ENCODE results near the gene TAF11L2. TPM values are rescaled to one million over a fixed set of nuclear protein-coding genes. Genes with fewer than 3 reads are reported as not detected.
"Not testable (repeated sequence)": the region's sequence is repeated elsewhere in the genome, so short reads cannot be mapped to it uniquely, and the experiment has no call there.

Gene TAF11L2
- polyA plus RNA-seq, 1 donor (not counting 4 experiments of a cell fraction or from before 2014, with no cell fraction given) = not detected

DNA sequence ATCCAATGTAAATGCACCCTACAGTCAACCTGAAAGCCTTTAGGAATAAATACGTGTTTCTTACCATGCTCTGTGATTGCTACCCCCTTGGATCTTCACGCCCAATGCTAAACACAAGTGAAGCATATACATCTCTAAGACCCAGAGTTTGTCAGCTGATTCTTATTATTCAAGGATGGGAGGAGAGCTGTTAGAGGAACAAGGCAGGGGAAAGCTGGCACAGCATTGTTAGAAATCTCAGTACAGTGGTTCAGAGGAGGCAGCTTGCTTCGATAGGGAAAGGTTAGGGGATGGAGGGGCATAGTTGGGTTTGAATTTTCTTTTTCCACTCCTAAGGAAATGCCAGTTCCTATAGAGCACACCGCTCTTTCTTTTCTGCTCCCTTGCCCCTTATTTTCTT lies 16.7 kb upstream of the TAF11L2 start:
- Histone ChIP-seq H2AFZ (ENCODE audit: control insufficient read depth, low read length) (no peak overlapping the region), H3K4me1 (ENCODE audit: control insufficient read depth, extremely low read depth, insufficient read depth, low read length) (no peaks in the 10 kb centered on the region), H3K9ac (ENCODE audit: control insufficient read depth, extremely low read depth, insufficient read depth, low read length) (no peak overlapping the region), H3K9me3 (ENCODE audit: control insufficient read depth, low read depth, low read length) (no peaks in the 10 kb centered on the region), H4K20me1 (ENCODE audit: control insufficient read depth, extremely low read depth, insufficient read depth, low read length) (no peaks in the 10 kb centered on the region), H3K27me3 (ENCODE audit: control insufficient read depth, extremely low read depth, insufficient read depth, low read length) (no peaks in the 10 kb centered on the region), H3K79me2 (ENCODE audit: control insufficient read depth, insufficient read depth, low read length) (no peaks in the 10 kb centered on the region), H3K4me3 (ENCODE audit: control insufficient read depth in 2 of 3, extremely low read depth in 1 of 3, insufficient read depth in 2 of 3, low read depth in 1 of 3, low read length in 3 of 3) (no peak overlapping the region), H3K9me1 (ENCODE audit: control insufficient read depth, extremely low read depth, insufficient read depth, low read length) (no peaks in the 10 kb centered on the region), H3K36me3 (ENCODE audit: control insufficient read depth in 2 of 2, extremely low read depth in 1 of 2, insufficient read depth in 2 of 2, low read length in 2 of 2) (no peaks in the 10 kb centered on the region), H3K4me2 (ENCODE audit: control insufficient read depth, extremely low read depth, insufficient read depth, low read depth, low read length) (no peak overlapping the region), H3K27ac (ENCODE audit: control insufficient read depth, insufficient read depth, low read length) (no peak overlapping the region)
- dilution Hi-C loops (cut with MboI; ENCODE audit: extremely low pct_ligation_motif_present, low sequenced_read_pairs) = no loop called here
- FAIRE-seq (no peak), DNase-seq (ENCODE audit: low read depth, low spot score) (no peak)
- TF ChIP-seq EZH2 (IDR thresholded peaks at IDR 0.05; ENCODE audit: low read length) = no peak
- TF ChIP-seq, protein P1, sequence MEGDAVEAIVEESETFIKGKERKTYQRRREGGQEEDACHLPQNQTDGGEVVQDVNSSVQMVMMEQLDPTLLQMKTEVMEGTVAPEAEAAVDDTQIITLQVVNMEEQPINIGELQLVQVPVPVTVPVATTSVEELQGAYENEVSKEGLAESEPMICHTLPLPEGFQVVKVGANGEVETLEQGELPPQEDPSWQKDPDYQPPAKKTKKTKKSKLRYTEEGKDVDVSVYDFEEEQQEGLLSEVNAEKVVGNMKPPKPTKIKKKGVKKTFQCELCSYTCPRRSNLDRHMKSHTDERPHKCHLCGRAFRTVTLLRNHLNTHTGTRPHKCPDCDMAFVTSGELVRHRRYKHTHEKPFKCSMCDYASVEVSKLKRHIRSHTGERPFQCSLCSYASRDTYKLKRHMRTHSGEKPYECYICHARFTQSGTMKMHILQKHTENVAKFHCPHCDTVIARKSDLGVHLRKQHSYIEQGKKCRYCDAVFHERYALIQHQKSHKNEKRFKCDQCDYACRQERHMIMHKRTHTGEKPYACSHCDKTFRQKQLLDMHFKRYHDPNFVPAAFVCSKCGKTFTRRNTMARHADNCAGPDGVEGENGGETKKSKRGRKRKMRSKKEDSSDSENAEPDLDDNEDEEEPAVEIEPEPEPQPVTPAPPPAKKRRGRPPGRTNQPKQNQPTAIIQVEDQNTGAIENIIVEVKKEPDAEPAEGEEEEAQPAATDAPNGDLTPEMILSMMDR (optimal IDR thresholded peaks at IDR 0.05 in 1 of 3, IDR thresholded peaks at IDR 0.05 in 1 of 3, conservative IDR thresholded peaks at IDR 0.05 in 1 of 3; ENCODE audit: extremely low read depth in 1 of 3, insufficient read depth in 2 of 3, low read length in 3 of 3) = no peak

DNA sequence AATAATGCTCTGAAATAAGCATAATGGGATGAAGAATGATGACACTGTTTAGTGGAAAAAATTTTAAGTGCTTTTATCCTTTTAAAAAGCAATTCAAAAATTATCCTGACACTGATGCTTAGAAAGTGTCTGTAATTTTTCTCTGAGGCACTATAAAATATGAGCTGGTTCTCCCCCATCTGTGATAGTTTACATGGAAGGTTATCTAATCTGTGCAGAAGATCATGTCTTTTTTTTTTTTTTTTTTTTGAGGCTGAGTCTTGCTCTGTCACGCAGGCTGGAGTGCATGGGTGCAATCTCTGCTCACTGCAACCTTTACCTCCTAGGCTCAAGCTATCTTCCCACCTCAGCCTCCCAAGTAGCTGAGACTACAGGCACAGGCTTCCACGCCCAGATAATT lies 15.2 kb upstream of the TAF11L2 start:
- DNase-seq (ENCODE audit: low read depth, low spot score) = no peak
- no peak overlapping the region for H3K4me3 ChIP-seq (ENCODE audit: control insufficient read depth in 2 of 3, extremely low read depth in 1 of 3, insufficient read depth in 2 of 3, low read depth in 1 of 3, low read length in 3 of 3)
- H2AFZ ChIP-seq (ENCODE audit: control insufficient read depth, low read length) = no peak overlapping the region
- no peak overlapping the region for H3K27ac ChIP-seq (ENCODE audit: control insufficient read depth, insufficient read depth, low read length)
- no peaks in the 10 kb centered on the region for H4K20me1 ChIP-seq (ENCODE audit: control insufficient read depth, extremely low read depth, insufficient read depth, low read length)
- H3K79me2 ChIP-seq (ENCODE audit: control insufficient read depth, insufficient read depth, low read length) = no peaks in the 10 kb centered on the region
- H3K9me3 ChIP-seq (ENCODE audit: control insufficient read depth, low read depth, low read length) = no peaks in the 10 kb centered on the region
- no peaks in the 10 kb centered on the region for H3K36me3 ChIP-seq (ENCODE audit: control insufficient read depth in 2 of 2, extremely low read depth in 1 of 2, insufficient read depth in 2 of 2, low read length in 2 of 2)
- no peak overlapping the region for H3K9ac ChIP-seq (ENCODE audit: control insufficient read depth, extremely low read depth, insufficient read depth, low read length)
- no peaks in the 10 kb centered on the region for H3K4me1 ChIP-seq (ENCODE audit: control insufficient read depth, extremely low read depth, insufficient read depth, low read length)
- dilution Hi-C loops (cut with MboI; ENCODE audit: extremely low pct_ligation_motif_present, low sequenced_read_pairs) = no loop called here
- H3K4me2 ChIP-seq (ENCODE audit: control insufficient read depth, extremely low read depth, insufficient read depth, low read depth, low read length) = no peak overlapping the region
- no peak for FAIRE-seq
- H3K9me1 ChIP-seq (ENCODE audit: control insufficient read depth, extremely low read depth, insufficient read depth, low read length) = no peaks in the 10 kb centered on the region
- TF ChIP-seq, protein P1 (optimal IDR thresholded peaks at IDR 0.05 in 1 of 3, IDR thresholded peaks at IDR 0.05 in 1 of 3, conservative IDR thresholded peaks at IDR 0.05 in 1 of 3; ENCODE audit: extremely low read depth in 1 of 3, insufficient read depth in 2 of 3, low read length in 3 of 3) = no peak
- no peak for TF ChIP-seq EZH2 (IDR thresholded peaks at IDR 0.05; ENCODE audit: low read length)
- no peaks in the 10 kb centered on the region for H3K27me3 ChIP-seq (ENCODE audit: control insufficient read depth, extremely low read depth, insufficient read depth, low read length)

DNA sequence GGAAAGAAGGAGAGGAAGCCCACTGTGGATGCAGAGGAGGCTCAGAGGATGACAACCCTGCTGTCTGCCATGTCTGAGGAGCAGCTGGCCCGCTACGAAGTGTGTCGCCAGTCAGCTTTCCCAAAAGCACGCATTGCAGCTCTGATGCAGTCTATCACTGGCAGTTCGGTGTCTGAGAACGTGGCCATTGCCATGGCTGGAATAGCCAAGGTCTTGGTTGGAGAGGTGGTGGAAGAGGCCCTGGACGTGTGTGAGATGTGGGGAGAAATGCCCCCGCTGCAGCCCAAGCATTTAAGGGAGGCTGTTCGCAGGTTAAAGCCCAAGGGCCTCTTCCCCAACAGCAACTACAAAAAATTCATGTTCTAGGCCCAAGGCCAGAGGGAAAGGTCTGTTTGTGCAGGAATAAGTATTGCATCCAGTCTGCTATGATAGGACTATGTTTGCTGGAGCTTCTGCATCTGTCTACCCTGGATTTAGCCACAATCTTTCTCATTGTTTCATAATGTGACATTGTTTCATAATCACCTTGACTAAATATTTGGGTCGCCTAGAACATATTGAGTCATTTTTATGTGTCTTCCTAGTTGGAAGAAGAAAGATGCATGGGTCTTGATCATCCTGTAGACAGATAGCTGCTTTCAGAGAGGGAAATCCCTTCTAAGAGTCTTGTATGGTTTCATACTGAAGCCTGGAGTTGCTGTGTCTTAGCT lies 11.4 kb upstream of the TAF11L2 start:
- H3K36me3 ChIP-seq (ENCODE audit: control insufficient read depth in 2 of 2, extremely low read depth in 1 of 2, insufficient read depth in 2 of 2, low read length in 2 of 2); dilution Hi-C loops (cut with MboI; ENCODE audit: extremely low pct_ligation_motif_present, low sequenced_read_pairs); FAIRE-seq; H3K4me2 ChIP-seq (ENCODE audit: control insufficient read depth, extremely low read depth, insufficient read depth, low read depth, low read length); H3K4me3 ChIP-seq (ENCODE audit: control insufficient read depth in 2 of 3, extremely low read depth in 1 of 3, insufficient read depth in 2 of 3, low read depth in 1 of 3, low read length in 3 of 3); H3K9ac ChIP-seq (ENCODE audit: control insufficient read depth, extremely low read depth, insufficient read depth, low read length); H4K20me1 ChIP-seq (ENCODE audit: control insufficient read depth, extremely low read depth, insufficient read depth, low read length); H3K9me1 ChIP-seq (ENCODE audit: control insufficient read depth, extremely low read depth, insufficient read depth, low read length); H3K27me3 ChIP-seq (ENCODE audit: control insufficient read depth, extremely low read depth, insufficient read depth, low read length); DNase-seq (ENCODE audit: low read depth, low spot score); H3K79me2 ChIP-seq (ENCODE audit: control insufficient read depth, insufficient read depth, low read length); H3K9me3 ChIP-seq (ENCODE audit: control insufficient read depth, low read depth, low read length); H2AFZ ChIP-seq (ENCODE audit: control insufficient read depth, low read length); H3K4me1 ChIP-seq (ENCODE audit: control insufficient read depth, extremely low read depth, insufficient read depth, low read length); H3K27ac ChIP-seq (ENCODE audit: control insufficient read depth, insufficient read depth, low read length): not testable (repeated sequence)
